ENCODE results near the gene STARD4. TPM values are rescaled to one million over a fixed set of nuclear protein-coding genes. Genes with fewer than 3 reads are reported as not detected.

Gene STARD4
- polyA plus RNA-seq, 1 experiment: 24.3 TPM

- Histone ChIP-seq H3K27ac (ENCODE audit: low read depth, low read length) (no peak overlapping the region), H3K4me3 (ENCODE audit: low read depth, low read length) (no peak overlapping the region), H3K27me3 (ENCODE audit: control insufficient read depth, insufficient read depth, low read length) (no peaks in the 10 kb centered on the region), H3K9me3 (ENCODE audit: control insufficient read depth, insufficient read depth, low read length) (peaks cover 4% of the 10 kb centered on the region; the same call in 1 of the 2 replicates)
- ChIA-PET CTCF (interaction anchor here (1.3 to 1.9 kb wide), 3 partner anchors 24 to 668 kb away, joined by 4 to 11 read pairs (median 5); no protein-coding TSS in a partner anchor), POLR2A (no interaction called here)
- TF ChIP-seq, protein P1, sequence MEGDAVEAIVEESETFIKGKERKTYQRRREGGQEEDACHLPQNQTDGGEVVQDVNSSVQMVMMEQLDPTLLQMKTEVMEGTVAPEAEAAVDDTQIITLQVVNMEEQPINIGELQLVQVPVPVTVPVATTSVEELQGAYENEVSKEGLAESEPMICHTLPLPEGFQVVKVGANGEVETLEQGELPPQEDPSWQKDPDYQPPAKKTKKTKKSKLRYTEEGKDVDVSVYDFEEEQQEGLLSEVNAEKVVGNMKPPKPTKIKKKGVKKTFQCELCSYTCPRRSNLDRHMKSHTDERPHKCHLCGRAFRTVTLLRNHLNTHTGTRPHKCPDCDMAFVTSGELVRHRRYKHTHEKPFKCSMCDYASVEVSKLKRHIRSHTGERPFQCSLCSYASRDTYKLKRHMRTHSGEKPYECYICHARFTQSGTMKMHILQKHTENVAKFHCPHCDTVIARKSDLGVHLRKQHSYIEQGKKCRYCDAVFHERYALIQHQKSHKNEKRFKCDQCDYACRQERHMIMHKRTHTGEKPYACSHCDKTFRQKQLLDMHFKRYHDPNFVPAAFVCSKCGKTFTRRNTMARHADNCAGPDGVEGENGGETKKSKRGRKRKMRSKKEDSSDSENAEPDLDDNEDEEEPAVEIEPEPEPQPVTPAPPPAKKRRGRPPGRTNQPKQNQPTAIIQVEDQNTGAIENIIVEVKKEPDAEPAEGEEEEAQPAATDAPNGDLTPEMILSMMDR (IDR thresholded peaks at IDR 0.05; ENCODE audit: low read depth, low read length): no peak
- DNase-seq (ENCODE audit: low read depth, low spot score): no peak
Measured at GRCh38 chr5:111507276-111507675, 5.1 kb downstream of the STARD4 start.

- Histone ChIP-seq H3K27me3 (ENCODE audit: control insufficient read depth, insufficient read depth, low read length) (no peaks in the 10 kb centered on the region), H3K9me3 (ENCODE audit: control insufficient read depth, insufficient read depth, low read length) (no peaks in the 10 kb centered on the region), H3K27ac (ENCODE audit: low read depth, low read length) (no peak overlapping the region), H3K4me3 (ENCODE audit: low read depth, low read length) (no peak overlapping the region)
- ChIA-PET POLR2A (no interaction called here), CTCF (no interaction called here)
- DNase-seq (ENCODE audit: low read depth, low spot score): no peak
- TF ChIP-seq, protein P1 (IDR thresholded peaks at IDR 0.05; ENCODE audit: low read depth, low read length): no peak
Measured at GRCh38 chr5:111505096-111505495, 7.2 kb downstream of the STARD4 start.

- no peak for DNase-seq (ENCODE audit: low read depth, low spot score)
- Histone ChIP-seq H3K27ac (ENCODE audit: low read depth, low read length) (no peak overlapping the region), H3K9me3 (ENCODE audit: control insufficient read depth, insufficient read depth, low read length) (no peaks in the 10 kb centered on the region), H3K27me3 (ENCODE audit: control insufficient read depth, insufficient read depth, low read length) (no peaks in the 10 kb centered on the region), H3K4me3 (ENCODE audit: low read depth, low read length) (no peak overlapping the region)
- ChIA-PET CTCF (no interaction called here), POLR2A (no interaction called here)
- TF ChIP-seq, protein P1 (IDR thresholded peaks at IDR 0.05; ENCODE audit: low read depth, low read length): no peak
Measured at GRCh38 chr5:111502956-111503355, 9.4 kb downstream of the STARD4 start.

DNA sequence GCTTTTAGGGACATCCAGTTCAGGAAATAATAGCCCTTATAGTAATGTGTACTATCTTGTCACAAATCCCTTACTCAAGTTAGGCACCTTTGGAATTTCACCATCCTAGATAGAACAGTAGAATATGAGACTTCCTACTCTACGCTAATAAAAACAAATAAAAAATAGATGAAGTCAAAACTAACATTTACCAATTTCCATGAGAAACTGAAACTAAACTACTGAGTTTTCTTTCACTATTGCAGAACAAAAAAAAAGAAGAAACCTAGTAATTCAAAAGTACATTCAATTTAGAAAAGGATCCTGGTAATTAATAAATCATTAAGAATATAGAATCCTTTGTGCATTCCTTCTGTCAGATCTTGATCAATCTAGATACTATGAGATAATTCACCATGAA, 14.0 kb downstream of the STARD4 start:
- Histone ChIP-seq H3K9me3 (ENCODE audit: control insufficient read depth, insufficient read depth, low read length) (no peaks in the 10 kb centered on the region), H3K27me3 (ENCODE audit: control insufficient read depth, insufficient read depth, low read length) (no peaks in the 10 kb centered on the region), H3K4me3 (ENCODE audit: low read depth, low read length) (no peak overlapping the region), H3K27ac (ENCODE audit: low read depth, low read length) (no peak overlapping the region)
- TF ChIP-seq, protein P1 (IDR thresholded peaks at IDR 0.05; ENCODE audit: low read depth, low read length): no peak
- CTCF ChIA-PET: no interaction called here
- POLR2A ChIA-PET: no interaction called here
- DNase-seq (ENCODE audit: low read depth, low spot score): no peak

DNA sequence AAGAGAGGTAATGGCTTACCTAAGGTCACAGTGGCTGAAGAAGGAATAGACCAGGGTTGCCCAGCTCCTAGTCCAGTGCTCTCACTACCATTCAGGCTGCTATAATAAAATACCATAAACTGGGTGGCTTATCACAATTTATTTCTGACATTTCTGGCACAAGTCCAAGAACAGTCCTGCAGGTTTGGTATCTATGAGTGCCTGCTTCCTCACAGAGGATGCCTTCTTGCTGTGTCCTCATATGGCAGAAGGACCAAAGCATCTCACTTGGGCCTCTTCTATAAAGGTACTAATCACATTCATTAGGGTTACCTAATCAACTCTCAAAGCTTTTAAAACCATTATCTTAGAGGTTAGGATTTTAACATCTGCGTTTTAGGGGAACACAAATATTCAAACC, 17.2 kb downstream of the STARD4 start:
- Histone ChIP-seq H3K27ac (ENCODE audit: low read depth, low read length) (no peak overlapping the region), H3K27me3 (ENCODE audit: control insufficient read depth, insufficient read depth, low read length) (no peaks in the 10 kb centered on the region), H3K4me3 (ENCODE audit: low read depth, low read length) (no peak overlapping the region), H3K9me3 (ENCODE audit: control insufficient read depth, insufficient read depth, low read length) (no peaks in the 10 kb centered on the region)
- ChIA-PET POLR2A (no interaction called here), CTCF (interaction anchor here (0.6 to 2.6 kb wide), 2 partner anchors 36 to 37 kb away, joined by 3 to 14 read pairs; no protein-coding TSS in a partner anchor)
- no peak for DNase-seq (ENCODE audit: low read depth, low spot score)
- TF ChIP-seq, protein P1 (IDR thresholded peaks at IDR 0.05; ENCODE audit: low read depth, low read length): no peak
